ENCODE results near the gene SEC24B.
A peak's percentile ranks its signal among the peaks of the same experiment; 100 is the strongest.
"Not testable (repeated sequence)": the region's sequence is repeated elsewhere in the genome, so short reads cannot be mapped to it uniquely, and the experiment has no call there.

SEC24B gene

GRCh38 chr4:109574443-109574850 lies 140.8 kb downstream of the SEC24B start:
- DNase-seq (ENCODE audit: extremely low read depth in 1 of 2, low read depth in 1 of 2), result no peak

- no peak for DNase-seq (ENCODE audit: extremely low read depth in 1 of 2, low read depth in 1 of 2)
Observed at GRCh38 chr4:109574931-109575804, 141.6 kb downstream of the SEC24B start.

- no peak for DNase-seq (ENCODE audit: extremely low read depth in 1 of 2, low read depth in 1 of 2)
Observed at GRCh38 chr4:109576462-109576861, 142.8 kb downstream of the SEC24B start.

GRCh38 chr4:109578846-109579245 lies 145.2 kb downstream of the SEC24B start:
- no peak for DNase-seq (ENCODE audit: extremely low read depth in 1 of 2, low read depth in 1 of 2)

- DNase-seq (ENCODE audit: extremely low read depth in 1 of 2, low read depth in 1 of 2), result not testable (repeated sequence)
Observed at GRCh38 chr4:109579997-109580396, 146.4 kb downstream of the SEC24B start.

- DNase-seq (ENCODE audit: extremely low read depth in 1 of 2, low read depth in 1 of 2), result peak in 1 of 2 donors; percentile 15
Observed at GRCh38 chr4:109588176-109588575, 154.6 kb downstream of the SEC24B start.

GRCh38 chr4:109589119-109589518 lies 155.5 kb downstream of the SEC24B start:
- DNase-seq (ENCODE audit: extremely low read depth in 1 of 2, low read depth in 1 of 2), result no peak

- no peak for DNase-seq (ENCODE audit: extremely low read depth in 1 of 2, low read depth in 1 of 2)
Observed at GRCh38 chr4:109589605-109590004, 156.0 kb downstream of the SEC24B start.
